ENCODE results near the gene NKD1.

GRCh38 chr16:50585331-50585776, 37.2 kb downstream of the NKD1 start:
- no peak for TF ChIP-seq POLR2A (IDR thresholded peaks at IDR 0.05)
- TF ChIP-seq, protein P1, sequence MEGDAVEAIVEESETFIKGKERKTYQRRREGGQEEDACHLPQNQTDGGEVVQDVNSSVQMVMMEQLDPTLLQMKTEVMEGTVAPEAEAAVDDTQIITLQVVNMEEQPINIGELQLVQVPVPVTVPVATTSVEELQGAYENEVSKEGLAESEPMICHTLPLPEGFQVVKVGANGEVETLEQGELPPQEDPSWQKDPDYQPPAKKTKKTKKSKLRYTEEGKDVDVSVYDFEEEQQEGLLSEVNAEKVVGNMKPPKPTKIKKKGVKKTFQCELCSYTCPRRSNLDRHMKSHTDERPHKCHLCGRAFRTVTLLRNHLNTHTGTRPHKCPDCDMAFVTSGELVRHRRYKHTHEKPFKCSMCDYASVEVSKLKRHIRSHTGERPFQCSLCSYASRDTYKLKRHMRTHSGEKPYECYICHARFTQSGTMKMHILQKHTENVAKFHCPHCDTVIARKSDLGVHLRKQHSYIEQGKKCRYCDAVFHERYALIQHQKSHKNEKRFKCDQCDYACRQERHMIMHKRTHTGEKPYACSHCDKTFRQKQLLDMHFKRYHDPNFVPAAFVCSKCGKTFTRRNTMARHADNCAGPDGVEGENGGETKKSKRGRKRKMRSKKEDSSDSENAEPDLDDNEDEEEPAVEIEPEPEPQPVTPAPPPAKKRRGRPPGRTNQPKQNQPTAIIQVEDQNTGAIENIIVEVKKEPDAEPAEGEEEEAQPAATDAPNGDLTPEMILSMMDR (IDR thresholded peaks at IDR 0.05): no peak
